ENCODE measurements around the gene SLC16A3. TPM values are rescaled to one million over a fixed set of nuclear protein-coding genes. Genes with fewer than 3 reads are reported as not detected.

The SLC16A3 gene
- total and polyA plus RNA-seq, 2 of the 8 experiments (the other 6 are each of a cell fraction or from before 2014, with no cell fraction given), result 3.8 to 8.7 TPM

DNA sequence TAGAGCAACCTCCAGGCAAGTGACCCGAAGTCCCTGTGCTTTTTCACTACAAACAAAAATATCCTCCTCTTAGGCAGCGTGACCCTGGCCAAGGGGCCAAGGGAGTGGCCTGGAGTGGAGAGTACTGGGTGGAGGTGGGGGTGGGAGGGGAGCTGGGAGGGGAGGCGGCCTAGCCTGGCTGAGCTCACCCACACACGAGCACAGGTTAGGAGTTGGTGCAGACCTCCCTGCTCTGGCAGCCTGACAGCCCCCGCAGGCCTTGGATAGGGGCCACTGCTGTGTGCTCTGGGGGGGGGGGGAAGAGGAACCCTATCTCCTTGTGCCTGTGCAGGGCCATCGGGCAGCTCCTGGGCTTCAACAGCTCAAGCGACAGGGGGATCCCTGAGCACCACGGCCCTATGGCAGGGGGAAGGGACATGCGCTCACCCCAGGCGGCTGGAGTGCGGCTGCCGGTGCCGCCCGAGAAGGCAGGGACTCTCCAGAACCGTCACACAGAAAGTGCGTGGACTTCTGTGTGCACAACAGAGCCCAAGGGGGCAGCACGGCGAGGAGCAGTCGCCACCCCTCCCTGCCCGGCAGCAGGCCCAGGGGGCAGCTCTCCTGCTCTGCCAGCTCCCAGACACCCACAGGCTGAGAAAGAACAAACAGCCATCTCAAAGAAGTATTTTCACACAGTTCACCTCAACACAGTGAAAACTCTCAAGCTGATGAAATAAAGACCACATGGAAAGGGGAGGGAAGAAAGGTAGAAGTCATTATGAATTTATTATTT lies 13.3 kb downstream of the SLC16A3 start:
- H3K56ac ChIP-seq (replicated peaks; ENCODE audit: insufficient read length, low read depth, low read length), result no peak overlapping the region
- TF ChIP-seq MAFK (IDR thresholded peaks at IDR 0.05; ENCODE audit: low read depth, low read length), result no peak
- no peak for TF ChIP-seq CHD2 (IDR thresholded peaks at IDR 0.05; ENCODE audit: low read length)
- TF ChIP-seq, protein P1, sequence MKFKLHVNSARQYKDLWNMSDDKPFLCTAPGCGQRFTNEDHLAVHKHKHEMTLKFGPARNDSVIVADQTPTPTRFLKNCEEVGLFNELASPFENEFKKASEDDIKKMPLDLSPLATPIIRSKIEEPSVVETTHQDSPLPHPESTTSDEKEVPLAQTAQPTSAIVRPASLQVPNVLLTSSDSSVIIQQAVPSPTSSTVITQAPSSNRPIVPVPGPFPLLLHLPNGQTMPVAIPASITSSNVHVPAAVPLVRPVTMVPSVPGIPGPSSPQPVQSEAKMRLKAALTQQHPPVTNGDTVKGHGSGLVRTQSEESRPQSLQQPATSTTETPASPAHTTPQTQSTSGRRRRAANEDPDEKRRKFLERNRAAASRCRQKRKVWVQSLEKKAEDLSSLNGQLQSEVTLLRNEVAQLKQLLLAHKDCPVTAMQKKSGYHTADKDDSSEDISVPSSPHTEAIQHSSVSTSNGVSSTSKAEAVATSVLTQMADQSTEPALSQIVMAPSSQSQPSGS (IDR thresholded peaks at IDR 0.05; ENCODE audit: low read length), result no peak
- TF ChIP-seq CBX5 (IDR thresholded peaks at IDR 0.05; ENCODE audit: low read depth, low read length), result no peak
- TF ChIP-seq CREB1 (IDR thresholded peaks at IDR 0.05), result no peak
- TF ChIP-seq BRCA1 (IDR thresholded peaks at IDR 0.05; ENCODE audit: low read depth, low read length), result no peak
- TF ChIP-seq TCF12 (IDR thresholded peaks at IDR 0.05; ENCODE audit: low read depth, low read length), result no peak
- TF ChIP-seq TAF1 (IDR thresholded peaks at IDR 0.05; ENCODE audit: low read depth, low read length), result no peak
- TF ChIP-seq SIN3A (conservative IDR thresholded peaks at IDR 0.05 in 1 of 2, IDR thresholded peaks at IDR 0.05 in 1 of 2; ENCODE audit: low read depth in 1 of 2, low read length in 2 of 2), result no peak
- TF ChIP-seq SP2 (IDR thresholded peaks at IDR 0.05; ENCODE audit: low read length), result no peak
- no peaks in the 10 kb centered on the region for H3K27me3 ChIP-seq (replicated peaks in 1 of 4; ENCODE audit: control insufficient read depth in 3 of 4, extremely low read depth in 1 of 4, insufficient read depth in 3 of 4, low read length in 3 of 4)
- H4K20me1 ChIP-seq (replicated peaks in 1 of 2; ENCODE audit: control insufficient read depth in 1 of 2, insufficient read depth in 2 of 2, low read length in 2 of 2), result peaks cover 30 to 41% of the 10 kb centered on the region in 2 experiments
- POLR2A ChIA-PET (ENCODE audit: partially characterized antibody), result interaction anchor here (0.8 to 2.4 kb wide), 13 partner anchors 9 to 260 kb away, joined by 3 to 10 read pairs (median 4); partner anchors contain the start of genes CCDC57, CSNK1D and SLC16A3
- no peak overlapping the region for H2BK12ac ChIP-seq (ENCODE audit: low read depth, low read length)
- WGBS, 2 experiments (ENCODE audit: extremely low coverage in 1 of 2, insufficient coverage in 1 of 2, insufficient read length in 1 of 2, insufficient replicate concordance in 2 of 2, low coverage in 1 of 2, low lambda C conversion rate in 2 of 2, missing lambda C conversion rate in 1 of 2), result 91% methylated on average over 8 of the region's 20 CpGs; no CpG with 5 or more reads in 1 of the 2 experiments
- H3K4ac ChIP-seq (replicated peaks; ENCODE audit: insufficient read length, low read depth, low read length), result no peak overlapping the region
- H3K36me3 ChIP-seq (ENCODE audit: control insufficient read depth in 2 of 4, insufficient read depth in 4 of 4, low read length in 3 of 4), result peaks cover 21 to 56% (median 43%) of the 10 kb centered on the region in 4 experiments
- H3K23me2 ChIP-seq (ENCODE audit: low read depth, low read length), result no peaks in the 10 kb centered on the region
- H3K9me3 ChIP-seq (ENCODE audit: insufficient read depth in 2 of 2, low read depth in 1 of 2, low read length in 1 of 2), result no peaks in the 10 kb centered on the region; a peak in 1 of 4 replicates
- CTCF ChIA-PET (ENCODE audit: partially characterized antibody), result interaction anchor here (0.7 to 2.3 kb wide), 10 partner anchors 9 to 649 kb away, joined by 3 to 12 read pairs (median 4); partner anchors contain the start of gene SLC16A3
- peaks cover 12% of the 10 kb centered on the region for H3K79me1 ChIP-seq (ENCODE audit: low read depth, low read length)
- no peak overlapping the region for H4K5ac ChIP-seq (ENCODE audit: insufficient read length, low read depth, low read length)
- H3K18ac ChIP-seq (ENCODE audit: extremely low read depth, low read length), result no peak overlapping the region
- no peak overlapping the region for H3K14ac ChIP-seq (ENCODE audit: insufficient read length)
- H3K4me1 ChIP-seq (replicated peaks in 1 of 4; ENCODE audit: control insufficient read depth in 3 of 4, insufficient read depth in 4 of 4, low read length in 3 of 4), result peaks cover 0 to 3% (median 0%) of the 10 kb centered on the region in 4 experiments; a peak in 1 of 7 replicates
- H3K23ac ChIP-seq (ENCODE audit: insufficient read length), result no peak overlapping the region
- H2BK120ac ChIP-seq (replicated peaks; ENCODE audit: low read depth, low read length), result no peak overlapping the region
- H2AFZ ChIP-seq (ENCODE audit: low read length), result no peak overlapping the region
- no peak overlapping the region for H3K4me3 ChIP-seq (ENCODE audit: extremely low read depth in 1 of 4, insufficient read depth in 2 of 4, low read depth in 3 of 4, low read length in 4 of 4)
- H3K27ac ChIP-seq (ENCODE audit: low read depth, low read length), result no peak overlapping the region
- DNase-seq (ENCODE audit: low read depth in 1 of 2, low spot score in 2 of 2) (no peak), FAIRE-seq (no peak)
- no peak overlapping the region for H2BK5ac ChIP-seq (ENCODE audit: low read depth, low read length)
- H3K79me2 ChIP-seq (ENCODE audit: control insufficient read depth in 1 of 2, insufficient read depth in 2 of 2, low read length in 2 of 2), result peaks cover 0 to 12% of the 10 kb centered on the region in 2 experiments; a peak in 1 of 4 replicates
- no peak overlapping the region for H2BK20ac ChIP-seq (ENCODE audit: low read length)
- H4K8ac ChIP-seq (ENCODE audit: extremely low read depth, insufficient read depth, low read length), result no peak overlapping the region
- no peak overlapping the region for H2BK15ac ChIP-seq (ENCODE audit: low read length)
- no peak overlapping the region for H3K9ac ChIP-seq (replicated peaks in 1 of 4; ENCODE audit: extremely low read depth in 1 of 4, low read depth in 3 of 4, low read length in 3 of 4)
- no peak overlapping the region for H3K4me2 ChIP-seq (ENCODE audit: insufficient read depth in 1 of 2, low read depth in 2 of 2, low read length in 2 of 2)
- H2AK5ac ChIP-seq (ENCODE audit: low read depth, low read length), result no peak overlapping the region
- H4K91ac ChIP-seq (replicated peaks; ENCODE audit: insufficient read length, low read length), result no peak overlapping the region

Measured in H1 (cell line).